ENCODE data around the gene SRRM2. TPM values are rescaled to one million over a fixed set of nuclear protein-coding genes. Genes with fewer than 3 reads are reported as not detected.
A peak's percentile ranks its signal among the peaks of the same experiment; 100 is the strongest.

Gene SRRM2
- total RNA-seq, 1 experiment from 2014 or later = 69.0 TPM

DNA sequence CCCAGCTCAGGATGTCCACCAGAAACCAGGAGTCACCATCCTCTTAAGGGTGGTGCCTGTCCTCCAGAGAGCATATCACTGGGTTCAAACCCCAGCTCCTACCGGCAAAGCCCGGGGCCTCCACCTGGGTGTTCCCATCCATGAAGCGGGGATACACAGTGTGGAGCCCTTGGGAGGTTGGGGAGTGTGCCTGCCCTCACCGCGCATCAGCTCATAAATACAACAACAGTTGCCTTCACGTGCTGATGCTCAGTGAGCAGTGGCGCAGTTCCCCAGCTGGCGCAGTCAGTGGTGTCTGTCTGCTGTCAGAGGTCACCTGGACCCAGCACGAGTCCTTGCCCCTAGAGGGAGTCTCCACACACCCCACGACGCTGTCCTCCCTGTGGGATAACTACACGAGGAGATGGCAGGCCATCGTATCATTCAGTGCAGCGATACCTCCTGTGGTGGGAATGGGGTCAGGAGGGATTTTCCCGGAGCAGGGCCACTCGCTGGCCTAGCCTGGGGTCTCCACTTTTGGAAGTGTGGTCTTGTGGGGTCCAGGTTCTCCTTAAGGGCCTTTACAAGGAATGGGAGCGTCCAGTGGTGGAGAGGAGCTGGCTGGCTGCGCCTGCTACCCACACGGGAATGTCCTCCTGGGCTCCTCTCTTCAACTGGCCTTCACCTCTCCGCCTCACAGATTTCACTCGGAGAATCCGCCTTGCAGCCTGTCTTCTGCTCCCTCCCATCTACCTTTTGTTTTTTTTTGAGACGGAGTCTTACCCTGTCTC lies 26.9 kb downstream of the SRRM2 start:
- peaks cover 10% of the 10 kb centered on the region for H3K36me3 ChIP-seq (replicated peaks; ENCODE audit: control insufficient read depth, insufficient read depth, low read length)
- no peak overlapping the region for H3K4me3 ChIP-seq (ENCODE audit: insufficient read depth, low read depth, low read length)
- no peaks in the 10 kb centered on the region for H3K27me3 ChIP-seq (ENCODE audit: control insufficient read depth, insufficient read depth, low read length)
- peak; percentile 54 for DNase-seq

DNA sequence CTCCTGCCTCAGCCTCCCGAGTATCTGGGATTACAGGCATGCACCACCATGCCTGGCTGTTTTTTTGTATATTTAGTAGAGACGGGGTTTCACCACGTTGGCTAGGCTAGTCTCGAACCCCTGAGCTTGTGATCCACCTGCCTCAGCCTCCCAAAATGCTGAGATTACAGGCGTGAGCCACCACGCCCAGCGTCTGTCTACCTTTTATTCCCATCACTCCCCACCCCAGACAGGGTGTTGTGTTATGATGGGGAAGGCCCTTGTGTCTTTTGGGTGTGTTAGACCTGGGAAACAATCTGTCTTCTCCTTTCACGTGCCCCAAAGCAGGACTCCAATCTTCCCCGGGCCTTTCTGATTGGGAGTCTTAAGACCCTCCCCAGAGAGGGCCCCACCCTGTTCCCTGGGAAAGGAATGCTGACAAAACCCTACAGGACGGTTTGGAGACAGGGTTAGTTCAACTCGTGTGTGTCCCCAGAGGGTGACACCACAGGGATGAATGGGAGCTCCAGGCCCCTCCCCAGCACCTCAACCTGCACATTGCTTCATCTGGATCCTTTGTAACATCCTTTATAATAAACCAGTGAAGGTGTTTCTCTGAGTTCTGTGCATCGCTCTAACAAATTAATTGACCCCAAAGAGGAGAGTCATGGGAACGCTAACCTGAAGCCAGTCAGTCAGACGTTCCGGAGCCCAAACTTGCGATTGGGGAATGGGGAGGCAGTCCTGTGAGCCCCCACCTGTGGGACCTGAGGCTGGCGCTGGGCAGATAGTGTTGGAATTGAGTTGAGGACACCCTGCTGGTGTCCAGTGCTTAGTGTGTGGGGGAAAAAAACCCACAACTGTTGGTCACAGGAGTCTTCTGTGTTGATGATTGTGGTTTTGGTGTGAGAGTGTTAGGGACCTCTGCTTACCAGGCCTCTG lies 27.8 kb downstream of the SRRM2 start:
- DNase-seq = peak; percentile 65
- peaks cover 2% of the 10 kb centered on the region for H3K36me3 ChIP-seq (replicated peaks; ENCODE audit: control insufficient read depth, insufficient read depth, low read length)
- H3K27me3 ChIP-seq (ENCODE audit: control insufficient read depth, insufficient read depth, low read length) = no peaks in the 10 kb centered on the region
- no peak overlapping the region for H3K4me3 ChIP-seq (ENCODE audit: insufficient read depth, low read depth, low read length)

DNA sequence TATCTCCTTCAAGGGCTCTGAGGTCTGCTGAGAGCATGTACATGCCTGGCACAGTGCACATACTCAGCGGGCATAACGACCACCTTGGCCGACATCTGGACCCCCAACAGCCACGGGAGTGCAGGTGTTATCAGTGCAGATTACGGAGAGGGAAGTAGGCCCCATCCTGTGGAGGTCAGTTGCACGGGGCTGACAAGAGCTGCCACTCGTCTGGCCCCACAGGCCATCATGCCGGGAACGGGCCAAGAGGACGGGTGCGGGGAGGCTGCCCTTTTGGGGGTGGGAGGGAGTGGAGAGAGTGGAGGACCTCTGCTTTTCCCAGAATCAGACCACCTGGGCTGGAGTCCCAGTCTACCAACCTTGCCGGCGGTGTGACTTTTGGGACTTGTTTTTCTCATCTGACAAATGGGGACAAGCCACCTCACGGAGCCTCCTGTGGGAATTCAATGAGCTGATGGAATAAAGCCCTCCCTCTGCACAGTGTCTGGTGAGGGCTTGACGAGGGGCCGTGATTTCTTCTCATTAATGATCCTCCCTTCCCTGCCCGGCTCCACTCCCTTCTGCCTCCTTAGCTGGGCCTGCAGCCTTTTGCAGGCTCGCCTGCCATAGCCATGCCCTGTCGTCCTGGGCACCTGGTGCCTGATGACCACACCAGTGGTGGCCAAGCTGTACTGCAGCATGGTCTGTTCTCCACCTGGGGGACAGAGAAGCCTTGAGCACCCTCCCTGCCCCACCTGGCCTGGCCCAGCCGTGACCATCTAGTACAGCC lies 30.3 kb downstream of the SRRM2 start:
- H3K4me3 ChIP-seq (ENCODE audit: insufficient read depth, low read depth, low read length) = no peak overlapping the region
- no peaks in the 10 kb centered on the region; the same call in 1 of the 2 replicates for H3K27me3 ChIP-seq (ENCODE audit: control insufficient read depth, insufficient read depth, low read length)
- peak; percentile 74 for DNase-seq
- no peaks in the 10 kb centered on the region for H3K36me3 ChIP-seq (replicated peaks; ENCODE audit: control insufficient read depth, insufficient read depth, low read length)

- H3K27me3 ChIP-seq (ENCODE audit: control insufficient read depth, insufficient read depth, low read length) = no peaks in the 10 kb centered on the region; the same call in 1 of the 2 replicates
- peak; percentile 45 for DNase-seq
- H3K4me3 ChIP-seq (ENCODE audit: insufficient read depth, low read depth, low read length) = no peak overlapping the region
These were observed 31.3 kb downstream of the SRRM2 start for GRCh38 chr16:2783581-2784357.

DNA sequence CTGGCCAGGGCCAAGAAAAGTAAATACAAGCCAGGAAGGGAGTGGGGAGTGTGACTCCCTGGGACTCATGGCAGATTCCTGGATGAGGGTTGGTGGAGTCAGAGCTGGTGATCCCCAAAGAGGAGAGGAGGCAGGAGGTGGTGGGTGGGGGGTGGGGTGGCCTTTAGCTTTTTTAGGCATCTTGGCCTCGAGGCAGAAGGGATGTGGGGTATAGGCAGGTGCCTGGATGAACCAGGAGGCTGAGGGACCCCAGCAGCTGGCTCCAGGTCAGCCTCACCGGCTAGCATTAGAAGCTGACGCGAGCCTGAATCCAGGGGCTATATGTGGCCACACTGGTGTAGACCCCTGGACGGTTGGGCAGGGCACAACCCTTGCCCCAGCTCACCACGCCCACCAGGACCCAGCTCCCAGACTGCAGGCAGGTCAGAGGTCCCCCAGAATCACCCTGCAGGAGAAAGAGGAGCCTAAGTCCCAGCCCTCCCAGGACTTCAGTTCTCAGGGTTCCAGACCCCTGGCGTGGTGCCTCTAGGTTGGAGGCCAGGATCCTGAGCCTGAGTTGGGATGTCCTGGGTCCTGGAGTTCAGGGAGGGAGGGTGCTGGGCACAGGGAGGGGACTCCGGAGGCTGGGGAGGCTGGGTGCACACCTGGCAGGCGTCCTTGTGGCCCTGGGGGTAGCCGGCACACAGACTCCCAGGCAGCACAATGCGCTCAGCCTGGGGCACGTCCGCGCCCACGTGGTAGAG lies 32.1 kb downstream of the SRRM2 start:
- H3K36me3 ChIP-seq (replicated peaks; ENCODE audit: control insufficient read depth, insufficient read depth, low read length) = no peaks in the 10 kb centered on the region
- H3K27me3 ChIP-seq (ENCODE audit: control insufficient read depth, insufficient read depth, low read length) = no peaks in the 10 kb centered on the region; the same call in 1 of the 2 replicates
- no peak overlapping the region for H3K4me3 ChIP-seq (ENCODE audit: insufficient read depth, low read depth, low read length)
- DNase-seq = peak; percentile 54

More at GRCh38 chr16:2783581-2784357, 31.3 kb downstream of the SRRM2 start:
- H3K36me3 ChIP-seq (replicated peaks; ENCODE audit: control insufficient read depth, insufficient read depth, low read length) = no peaks in the 10 kb centered on the region

DNA sequence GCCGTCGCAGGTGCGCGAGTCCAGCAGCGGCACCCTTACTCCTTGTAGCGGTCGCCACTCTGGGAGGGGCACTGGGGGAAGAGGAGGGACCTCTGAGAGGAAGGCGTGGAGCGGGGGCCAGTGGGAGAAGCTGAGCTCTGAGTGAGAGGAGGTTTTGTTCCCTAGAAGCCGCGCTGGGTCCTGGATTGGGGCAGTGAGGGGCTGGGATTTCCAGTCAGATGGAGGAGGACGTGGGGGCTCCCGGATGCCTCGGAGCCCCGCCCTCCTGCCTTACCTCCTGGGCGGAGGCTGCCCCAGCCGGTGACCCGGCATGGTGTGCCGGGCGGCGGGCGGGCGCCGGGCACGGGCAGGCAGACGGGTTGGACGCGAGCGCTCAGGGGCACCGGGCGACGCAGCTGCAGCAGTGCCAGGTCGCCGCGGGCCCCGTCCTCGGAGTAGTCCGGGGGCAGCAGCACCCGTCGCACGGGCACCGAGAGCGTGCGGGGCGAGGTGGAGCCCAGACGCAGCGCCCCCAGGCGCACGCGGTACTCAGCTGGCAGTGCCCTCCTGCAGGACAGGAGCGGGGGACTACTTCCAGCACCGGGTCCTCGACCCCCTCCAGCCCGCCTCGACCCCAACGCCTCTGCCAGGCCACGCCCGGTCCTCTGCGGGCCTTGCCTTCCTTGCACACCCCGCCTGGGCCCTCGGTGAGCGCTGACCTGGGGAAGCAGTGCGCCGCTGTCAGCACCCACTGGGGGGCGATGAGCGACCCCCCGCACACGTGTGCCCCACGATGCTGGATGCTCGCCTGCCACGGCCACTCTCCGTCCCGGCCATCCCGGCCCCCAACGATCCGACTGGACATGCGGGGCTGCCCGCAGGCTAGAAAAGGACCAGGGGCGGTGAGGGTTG lies 32.9 kb downstream of the SRRM2 start:
- peak; percentile 85 for DNase-seq
- no peaks in the 10 kb centered on the region; the same call in 1 of the 2 replicates for H3K27me3 ChIP-seq (ENCODE audit: control insufficient read depth, insufficient read depth, low read length)
- no peak overlapping the region for H3K4me3 ChIP-seq (ENCODE audit: insufficient read depth, low read depth, low read length)
- no peaks in the 10 kb centered on the region for H3K36me3 ChIP-seq (replicated peaks; ENCODE audit: control insufficient read depth, insufficient read depth, low read length)

GRCh38 chr16:2786061-2786825 lies 33.8 kb downstream of the SRRM2 start:
- DNase-seq = peak; percentile 44
- no peaks in the 10 kb centered on the region; the same call in 1 of the 2 replicates for H3K27me3 ChIP-seq (ENCODE audit: control insufficient read depth, insufficient read depth, low read length)
- H3K4me3 ChIP-seq (ENCODE audit: insufficient read depth, low read depth, low read length) = no peak overlapping the region

DNA sequence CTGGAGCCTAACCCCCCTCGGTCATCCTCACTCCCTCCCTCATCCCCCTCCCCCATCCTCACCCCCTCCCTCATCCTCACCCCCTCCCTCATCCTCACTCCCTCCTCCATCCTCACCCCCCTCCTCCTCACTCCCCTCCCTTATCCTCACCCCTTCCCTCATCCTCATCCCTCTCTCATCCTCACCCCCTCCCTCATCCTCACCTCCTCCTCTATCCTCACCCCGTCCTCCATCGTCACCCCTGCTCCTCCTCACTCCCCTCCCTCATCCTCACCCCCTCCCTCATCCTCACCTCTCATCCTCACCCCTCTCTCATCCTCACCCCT lies 34.4 kb downstream of the SRRM2 start:
- no peak overlapping the region for H3K4me3 ChIP-seq (ENCODE audit: insufficient read depth, low read depth, low read length)
- DNase-seq = no peak
- H3K36me3 ChIP-seq (replicated peaks; ENCODE audit: control insufficient read depth, insufficient read depth, low read length) = no peaks in the 10 kb centered on the region
- no peaks in the 10 kb centered on the region; the same call in 1 of the 2 replicates for H3K27me3 ChIP-seq (ENCODE audit: control insufficient read depth, insufficient read depth, low read length)

More at GRCh38 chr16:2786061-2786825, 33.8 kb downstream of the SRRM2 start:
- H3K36me3 ChIP-seq (replicated peaks; ENCODE audit: control insufficient read depth, insufficient read depth, low read length) = no peaks in the 10 kb centered on the region

- DNase-seq = peak; percentile 57
- no peak within 1 kb of the TSS for H3K4me3 ChIP-seq (ENCODE audit: insufficient read depth, low read depth, low read length)
- no peaks in the 10 kb centered on the region for H3K36me3 ChIP-seq (replicated peaks; ENCODE audit: control insufficient read depth, insufficient read depth, low read length)
- no peaks in the 10 kb centered on the region; the same call in 1 of the 2 replicates for H3K27me3 ChIP-seq (ENCODE audit: control insufficient read depth, insufficient read depth, low read length)
These were observed 35.0 kb downstream of the SRRM2 start, which contains the start of gene PRSS33 for GRCh38 chr16:2787406-2787805. PRSS33 (minus strand) TSS chr16:2787560; CDS start chr16:2786547, 1,013 bp downstream.

DNA sequence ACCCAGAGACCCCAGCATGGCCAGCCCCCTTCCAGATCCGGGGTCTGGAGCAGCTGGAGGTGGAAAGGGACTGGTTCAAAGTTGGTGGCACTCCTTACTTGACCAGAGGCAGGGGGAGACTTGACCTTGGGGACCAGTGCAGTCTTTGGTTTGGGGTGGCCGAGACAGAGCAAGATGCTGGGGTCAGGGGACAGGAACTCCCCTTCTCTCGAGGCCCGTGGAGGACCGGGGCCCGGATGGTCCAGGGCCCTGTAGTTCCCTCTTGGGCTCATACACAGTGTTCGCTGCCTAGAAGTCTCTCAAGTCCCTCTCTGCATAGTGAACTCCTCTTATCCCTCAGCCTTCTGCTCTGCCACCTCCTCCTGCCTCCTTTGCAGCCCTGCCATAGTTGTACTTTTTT lies 35.5 kb downstream of the SRRM2 start:
- Histone ChIP-seq H3K4me3 (ENCODE audit: insufficient read depth, low read depth, low read length) (no peak overlapping the region), H3K36me3 (replicated peaks; ENCODE audit: control insufficient read depth, insufficient read depth, low read length) (no peaks in the 10 kb centered on the region), H3K27me3 (ENCODE audit: control insufficient read depth, insufficient read depth, low read length) (no peaks in the 10 kb centered on the region; the same call in 1 of the 2 replicates)
- DNase-seq = peak; percentile 34

DNA sequence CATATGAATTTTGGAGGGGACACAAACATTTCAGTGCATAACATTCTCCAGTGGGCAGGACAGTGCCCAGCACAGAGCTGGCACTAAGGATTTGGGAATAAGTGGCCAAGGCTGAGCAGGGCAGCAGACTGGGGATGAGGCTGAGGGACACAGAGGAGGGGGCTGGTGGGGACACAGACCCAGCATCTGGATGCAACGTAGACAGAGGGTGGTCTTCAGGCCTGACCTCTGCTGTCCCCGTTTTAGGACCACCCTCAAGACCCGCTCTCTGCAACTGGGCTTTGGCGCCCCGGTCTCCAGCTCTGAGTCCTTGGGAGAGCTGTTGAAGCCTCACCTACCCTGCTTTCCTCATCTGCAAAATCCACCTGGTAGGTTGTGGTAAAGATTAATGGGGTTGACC lies 38.2 kb downstream of the SRRM2 start:
- H3K27me3 ChIP-seq (ENCODE audit: control insufficient read depth, insufficient read depth, low read length) = no peaks in the 10 kb centered on the region; the same call in 1 of the 2 replicates
- no peak for DNase-seq
- H3K36me3 ChIP-seq (replicated peaks; ENCODE audit: control insufficient read depth, insufficient read depth, low read length) = no peaks in the 10 kb centered on the region
- H3K4me3 ChIP-seq (ENCODE audit: insufficient read depth, low read depth, low read length) = no peak overlapping the region

- DNase-seq = no peak
- H3K36me3 ChIP-seq (replicated peaks; ENCODE audit: control insufficient read depth, insufficient read depth, low read length) = no peaks in the 10 kb centered on the region
- H3K27me3 ChIP-seq (ENCODE audit: control insufficient read depth, insufficient read depth, low read length) = no peaks in the 10 kb centered on the region; the same call in 1 of the 2 replicates
- H3K4me3 ChIP-seq (ENCODE audit: insufficient read depth, low read depth, low read length) = no peak overlapping the region
These were observed 38.7 kb downstream of the SRRM2 start for GRCh38 chr16:2791174-2791573.
